H4 (cell line): ENCODE data around the gene PCDHGA3. TPM values are rescaled to one million over a fixed set of nuclear protein-coding genes. Genes with fewer than 3 reads are reported as not detected.
A peak's percentile ranks its signal among the peaks of the same experiment; 100 is the strongest.
"Not testable (repeated sequence)": the region's sequence is repeated elsewhere in the genome, so short reads cannot be mapped to it uniquely, and the experiment has no call there.

Experiments
- DNase-seq: peaks from one replicate; pipeline ENCODE4 v3.0.0-alpha.2; 2015; ENCODE audit warnings: low spot score
- total RNA-seq: library from RNA; depleted of rRNA; stranded (reverse); fragments of >200 nt; shearing (Covaris generic); gene quantifications from 2 replicates; pipeline ENCODE4 v1.2.3, GENCODE V29; 2014

The PCDHGA3 gene
- total RNA-seq, 1 experiment from 2014 or later: 11.5 TPM

DNA sequence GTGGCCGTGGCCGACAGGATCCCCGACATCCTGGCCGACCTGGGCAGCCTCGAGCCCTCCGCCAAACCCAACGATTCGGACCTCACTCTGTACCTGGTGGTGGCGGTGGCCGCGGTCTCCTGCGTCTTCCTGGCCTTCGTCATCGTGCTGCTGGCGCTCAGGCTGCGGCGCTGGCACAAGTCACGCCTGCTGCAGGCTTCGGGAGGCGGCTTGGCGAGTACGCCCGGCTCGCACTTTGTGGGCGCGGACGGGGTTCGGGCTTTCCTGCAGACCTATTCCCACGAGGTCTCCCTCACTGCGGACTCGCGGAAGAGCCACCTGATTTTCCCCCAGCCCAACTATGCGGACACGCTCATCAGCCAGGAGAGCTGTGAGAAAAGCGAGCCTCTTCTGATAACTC lies 2.4 kb downstream of the PCDHGA3 start:
- DNase-seq: not testable (repeated sequence)

DNA sequence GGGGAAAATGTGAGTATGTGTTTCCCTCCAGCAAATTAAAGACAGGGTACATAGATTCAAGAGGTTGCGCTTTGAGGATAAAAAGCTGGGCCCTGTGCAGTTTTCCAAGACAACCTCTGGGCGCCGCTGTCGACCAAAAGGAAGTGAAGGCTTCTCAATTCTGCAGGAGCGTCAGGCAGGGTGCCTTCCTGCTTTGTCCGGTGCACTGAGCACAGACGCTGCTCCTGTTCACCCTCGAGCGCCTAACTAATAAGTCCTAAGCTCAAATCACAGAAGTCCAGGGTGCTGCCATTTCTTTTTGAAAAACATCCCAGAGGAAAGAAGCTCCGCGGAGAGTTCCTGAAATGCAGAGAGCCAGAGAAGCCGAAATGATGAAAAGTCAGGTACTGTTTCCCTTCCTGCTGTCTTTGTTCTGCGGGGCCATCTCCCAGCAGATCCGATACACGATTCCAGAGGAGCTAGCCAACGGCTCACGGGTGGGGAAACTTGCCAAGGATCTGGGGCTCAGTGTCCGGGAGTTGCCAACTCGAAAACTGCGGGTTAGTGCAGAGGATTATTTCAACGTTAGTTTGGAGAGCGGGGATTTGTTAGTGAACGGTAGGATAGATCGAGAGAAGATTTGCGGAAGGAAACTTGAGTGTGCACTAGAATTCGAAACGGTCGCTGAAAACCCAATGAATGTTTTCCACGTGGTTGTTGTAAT lies 6.4 kb downstream of the PCDHGA3 start, which contains the start of gene PCDHGB1:
PCDHGB1 (plus strand) TSS at position 183 of the 703 bp plus-strand sequence; CDS start at position 345, 162 bp downstream.
- DNase-seq: peak; percentile 20

DNA sequence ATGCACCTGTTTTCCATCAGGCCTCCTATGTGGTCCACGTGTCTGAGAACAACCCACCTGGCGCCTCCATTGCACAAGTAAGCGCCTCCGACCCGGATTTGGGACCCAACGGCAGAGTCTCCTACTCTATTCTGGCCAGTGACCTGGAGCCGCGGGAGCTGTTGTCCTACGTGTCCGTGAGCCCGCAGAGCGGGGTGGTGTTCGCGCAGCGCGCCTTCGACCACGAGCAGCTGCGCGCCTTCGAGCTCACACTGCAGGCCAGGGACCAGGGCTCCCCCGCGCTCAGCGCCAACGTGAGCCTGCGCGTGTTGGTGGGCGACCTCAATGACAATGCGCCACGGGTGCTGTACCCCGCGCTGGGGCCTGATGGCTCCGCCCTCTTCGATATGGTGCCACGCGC lies 8.0 kb downstream of the PCDHGA3 start:
- DNase-seq: no peak

DNA sequence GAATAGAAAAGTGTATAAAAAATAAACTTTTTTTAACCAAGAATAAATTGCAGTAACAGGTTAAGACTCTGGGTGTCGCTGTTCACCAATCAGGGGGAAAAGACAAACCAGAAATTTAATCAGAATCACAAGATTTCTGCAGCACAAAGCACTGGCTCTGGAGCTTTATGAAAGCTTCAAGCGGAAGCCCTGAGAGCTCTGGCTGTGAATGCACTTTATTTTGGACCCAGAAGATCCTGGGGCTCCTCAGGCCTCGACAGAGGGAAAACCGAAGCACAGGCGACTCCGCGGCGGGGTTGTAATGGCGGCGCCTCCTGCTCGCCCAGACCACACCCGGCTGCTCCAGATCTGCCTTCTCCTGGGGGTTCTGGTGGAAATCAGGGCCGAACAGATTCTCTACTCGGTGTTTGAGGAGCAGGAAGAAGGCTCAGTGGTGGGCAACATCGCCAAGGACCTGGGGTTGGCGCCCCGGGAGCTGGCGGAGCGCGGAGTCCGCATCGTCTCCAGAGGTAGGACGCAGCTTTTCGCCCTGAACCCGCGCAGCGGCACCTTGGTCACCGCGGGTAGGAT lies 11.4 kb downstream of the PCDHGA3 start, which contains the start of gene PCDHGA4:
PCDHGA4 (plus strand) TSS at position 122 of the 570 bp plus-strand sequence; CDS start at position 209, 87 bp downstream.
- DNase-seq: no peak

DNA sequence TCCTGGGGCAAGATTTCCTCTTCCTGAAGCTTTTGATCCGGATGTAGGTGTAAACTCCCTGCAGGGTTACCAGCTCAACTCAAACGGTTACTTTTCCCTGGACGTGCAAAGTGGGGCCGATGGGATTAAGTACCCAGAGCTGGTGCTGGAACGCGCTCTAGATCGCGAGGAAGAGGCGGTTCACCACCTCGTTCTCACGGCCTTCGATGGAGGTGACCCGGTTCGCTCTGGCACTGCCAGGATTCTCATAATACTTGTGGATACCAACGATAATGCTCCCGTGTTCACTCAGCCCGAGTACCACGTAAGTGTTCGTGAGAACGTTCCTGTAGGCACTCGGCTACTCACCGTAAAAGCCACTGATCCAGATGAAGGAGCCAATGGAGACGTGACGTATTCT lies 12.0 kb downstream of the PCDHGA3 start:
- no peak for DNase-seq

DNA sequence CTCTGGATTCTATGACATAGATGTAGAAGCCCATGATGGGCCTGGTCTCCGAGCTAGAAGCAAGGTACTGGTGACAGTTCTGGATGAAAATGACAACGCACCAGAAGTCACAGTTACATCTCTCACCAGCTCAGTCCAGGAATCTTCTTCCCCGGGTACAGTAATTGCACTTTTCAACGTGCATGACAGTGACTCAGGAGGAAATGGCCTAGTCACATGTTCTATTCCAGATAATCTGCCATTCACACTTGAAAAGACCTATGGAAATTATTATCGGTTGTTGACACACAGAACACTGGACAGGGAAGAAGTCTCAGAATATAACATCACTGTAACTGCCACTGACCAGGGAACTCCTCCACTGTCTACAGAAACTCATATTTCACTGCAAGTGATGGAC lies 12.5 kb downstream of the PCDHGA3 start:
- DNase-seq: no peak

DNA sequence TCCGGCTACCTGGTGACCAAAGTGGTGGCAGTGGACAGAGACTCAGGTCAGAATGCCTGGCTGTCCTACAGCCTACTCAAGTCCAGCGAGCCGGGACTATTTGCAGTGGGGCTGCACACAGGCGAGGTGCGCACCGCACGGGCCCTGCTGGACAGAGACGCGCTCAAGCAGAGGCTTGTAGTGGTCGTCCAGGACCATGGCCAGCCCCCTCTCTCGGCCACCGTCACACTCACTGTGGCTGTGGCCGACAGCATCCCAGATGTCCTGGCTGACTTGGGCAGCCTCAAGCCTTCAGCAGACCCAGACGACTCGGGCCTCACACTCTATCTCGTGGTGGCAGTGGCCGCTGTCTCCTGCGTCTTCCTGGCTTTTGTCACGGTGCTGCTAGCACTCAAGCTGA lies 13.3 kb downstream of the PCDHGA3 start:
- no peak for DNase-seq

DNA sequence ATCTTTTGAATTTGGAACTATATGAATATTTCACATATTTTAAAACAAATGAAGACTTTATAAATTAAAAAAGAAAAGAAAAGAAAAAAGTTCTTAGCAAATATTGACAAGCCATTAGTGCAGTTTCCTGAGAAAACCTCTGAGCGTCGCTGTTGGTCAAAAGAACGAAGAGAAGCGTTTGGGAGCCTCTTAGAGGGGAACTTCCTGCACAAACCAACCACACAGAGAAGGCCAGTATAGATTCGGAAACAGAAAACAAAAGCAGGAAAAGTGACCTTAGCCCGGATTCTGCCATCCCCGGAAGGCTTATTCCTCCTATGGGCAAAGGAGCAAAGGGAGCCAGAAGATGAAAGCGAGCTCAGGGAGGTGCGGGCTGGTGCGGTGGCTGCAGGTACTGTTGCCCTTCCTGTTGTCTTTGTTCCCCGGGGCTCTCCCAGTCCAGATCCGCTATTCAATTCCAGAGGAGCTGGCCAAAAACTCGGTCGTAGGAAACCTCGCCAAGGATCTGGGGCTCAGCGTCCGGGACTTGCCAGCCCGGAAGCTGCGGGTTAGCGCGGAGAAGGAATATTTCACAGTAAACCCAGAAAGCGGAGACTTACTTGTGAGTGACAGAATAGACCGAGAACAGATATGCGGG lies 16.3 kb downstream of the PCDHGA3 start, which contains the start of gene PCDHGB2:
PCDHGB2 (plus strand) TSS at position 205 of the 637 bp plus-strand sequence; CDS start at position 347, 142 bp downstream.
- no peak for DNase-seq

DNA sequence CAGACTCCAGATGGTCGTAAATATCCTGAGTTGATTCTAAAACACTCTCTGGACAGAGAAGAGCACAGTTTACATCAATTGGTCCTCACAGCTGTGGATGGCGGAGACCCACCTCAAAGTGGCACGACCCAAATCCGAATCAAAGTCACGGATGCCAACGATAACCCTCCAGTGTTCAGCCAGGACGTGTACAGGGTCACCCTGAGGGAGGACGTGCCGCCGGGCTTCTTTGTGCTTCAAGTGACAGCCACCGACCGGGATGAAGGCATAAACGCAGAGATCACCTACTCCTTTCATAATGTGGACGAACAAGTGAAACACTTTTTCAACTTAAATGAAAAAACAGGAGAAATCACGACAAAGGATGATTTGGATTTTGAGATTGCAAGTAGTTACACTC lies 17.1 kb downstream of the PCDHGA3 start:
- no peak for DNase-seq

DNA sequence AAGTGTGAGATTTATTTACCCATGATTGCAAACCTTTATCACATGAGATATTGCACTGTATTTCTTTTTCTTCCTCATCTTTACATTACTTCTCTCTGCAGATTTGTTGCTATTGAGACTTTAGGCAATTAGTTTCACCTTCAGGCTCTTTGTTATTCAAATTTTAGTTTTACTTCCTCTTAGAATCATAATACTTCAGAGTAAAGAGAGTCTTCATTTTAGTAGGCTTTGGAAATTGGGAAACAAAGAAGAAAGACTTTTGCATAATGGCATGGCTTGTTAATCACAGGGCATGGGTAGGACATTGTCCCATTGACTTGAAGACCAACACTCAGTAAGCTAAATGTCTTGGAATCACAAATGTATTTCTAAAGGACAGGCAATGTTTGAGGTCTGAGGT lies 19.1 kb downstream of the PCDHGA3 start:
- no peak for DNase-seq

DNA sequence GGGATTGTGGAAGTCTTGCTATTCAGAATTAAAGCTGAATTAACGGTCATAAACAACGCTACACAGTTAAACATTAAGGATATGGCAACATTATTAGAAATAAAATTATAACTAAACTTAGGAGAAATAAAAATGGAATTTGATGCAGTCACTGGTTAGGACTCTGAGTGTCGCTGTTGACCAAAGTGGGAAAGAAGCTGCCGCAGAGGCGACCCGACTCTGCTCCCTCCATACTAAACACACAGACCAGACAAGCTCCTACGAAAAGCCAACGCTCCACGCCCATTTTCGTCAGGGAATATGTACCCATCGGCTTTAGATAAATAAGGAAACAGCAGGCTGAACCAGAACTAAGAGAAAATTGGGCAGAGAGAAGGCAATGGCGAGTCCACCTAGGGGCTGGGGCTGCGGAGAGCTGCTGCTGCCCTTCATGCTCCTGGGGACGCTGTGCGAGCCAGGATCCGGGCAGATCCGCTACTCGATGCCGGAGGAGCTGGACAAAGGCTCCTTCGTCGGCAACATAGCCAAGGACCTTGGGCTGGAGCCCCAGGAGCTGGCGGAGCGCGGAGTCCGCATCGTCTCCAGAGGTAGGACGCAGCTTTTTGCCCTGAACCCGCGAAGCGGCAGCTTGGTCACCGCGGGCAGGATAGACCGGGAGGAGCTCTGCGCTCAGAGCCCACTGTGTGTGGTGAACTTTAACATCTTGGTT lies 20.5 kb downstream of the PCDHGA3 start, which contains the start of gene PCDHGA5:
PCDHGA5 (plus strand) TSS at position 211 of the 709 bp plus-strand sequence; CDS start at position 380, 169 bp downstream.
- no peak for DNase-seq

DNA sequence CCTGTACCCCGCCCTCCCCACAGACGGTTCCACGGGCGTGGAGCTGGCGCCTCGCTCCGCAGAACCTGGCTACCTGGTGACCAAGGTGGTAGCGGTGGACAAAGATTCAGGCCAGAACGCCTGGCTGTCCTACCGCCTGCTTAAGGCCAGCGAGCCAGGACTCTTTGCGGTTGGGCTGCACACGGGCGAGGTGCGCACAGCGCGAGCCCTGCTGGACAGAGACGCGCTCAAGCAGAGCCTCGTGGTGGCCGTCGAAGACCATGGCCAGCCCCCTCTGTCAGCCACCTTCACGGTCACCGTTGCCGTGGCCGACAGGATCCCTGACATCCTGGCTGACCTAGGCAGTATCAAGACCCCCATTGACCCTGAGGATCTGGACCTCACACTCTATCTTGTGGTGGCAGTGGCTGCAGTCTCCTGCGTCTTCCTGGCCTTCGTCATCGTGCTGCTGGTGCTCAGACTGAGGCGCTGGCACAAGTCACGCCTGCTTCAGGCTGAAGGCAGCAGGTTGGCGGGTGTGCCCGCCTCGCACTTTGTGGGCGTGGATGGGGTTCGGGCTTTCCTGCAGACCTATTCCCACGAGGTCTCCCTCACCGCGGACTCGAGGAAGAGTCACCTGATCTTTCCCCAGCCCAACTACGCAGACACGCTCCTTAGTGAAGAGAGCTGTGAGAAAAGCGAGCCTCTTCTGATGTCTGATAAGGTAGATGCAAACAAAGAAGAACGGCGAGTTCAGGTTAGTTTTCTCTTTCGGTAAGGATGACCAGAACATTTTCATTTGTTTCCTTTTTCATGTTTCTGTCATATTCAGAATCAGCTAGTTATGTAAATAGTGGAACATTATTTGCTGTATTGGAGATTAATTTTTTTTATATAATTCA lies 22.6 kb downstream of the PCDHGA3 start:
- DNase-seq: no peak

DNA sequence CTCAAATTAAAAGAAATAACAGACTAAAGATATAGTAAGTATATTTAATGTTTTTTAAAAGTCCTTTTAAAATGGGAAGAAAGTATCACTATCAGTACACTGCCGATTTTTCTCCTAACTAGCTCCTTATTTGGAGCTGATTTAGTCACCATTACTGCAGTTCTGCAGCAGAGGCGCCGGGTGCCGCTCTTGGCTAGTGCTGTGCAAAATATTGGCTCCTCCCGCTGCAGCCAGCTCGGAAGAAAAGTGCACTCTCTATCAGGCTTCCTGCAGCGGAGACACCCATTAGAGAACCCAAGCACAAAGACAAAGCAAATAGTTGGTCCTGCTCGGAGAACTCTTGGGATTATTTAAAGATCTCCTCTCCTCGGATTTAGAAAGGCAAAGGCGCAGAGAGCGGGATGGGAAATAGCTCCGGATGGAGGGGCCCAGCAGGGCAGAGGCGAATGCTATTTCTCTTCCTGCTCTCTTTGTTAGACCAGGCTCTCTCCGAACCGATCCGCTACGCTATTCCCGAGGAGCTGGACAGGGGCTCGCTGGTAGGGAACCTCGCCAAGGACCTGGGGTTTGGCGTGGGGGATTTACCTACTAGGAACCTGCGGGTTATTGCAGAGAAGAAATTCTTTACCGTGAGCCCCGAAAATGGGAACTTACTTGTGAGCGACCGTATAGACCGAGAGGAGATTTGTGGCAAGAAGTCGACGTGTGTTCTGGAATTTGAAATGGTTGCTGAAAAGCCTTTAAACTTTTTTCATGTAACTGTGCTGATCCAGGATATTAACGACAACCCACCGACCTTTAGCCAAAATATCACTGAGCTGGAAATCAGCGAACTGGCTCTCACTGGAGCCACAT lies 26.6 kb downstream of the PCDHGA3 start, which contains the start of gene PCDHGB3:
PCDHGB3 (plus strand) TSS at position 249 of the 855 bp plus-strand sequence; CDS start at position 402, 153 bp downstream.
- no peak for DNase-seq

DNA sequence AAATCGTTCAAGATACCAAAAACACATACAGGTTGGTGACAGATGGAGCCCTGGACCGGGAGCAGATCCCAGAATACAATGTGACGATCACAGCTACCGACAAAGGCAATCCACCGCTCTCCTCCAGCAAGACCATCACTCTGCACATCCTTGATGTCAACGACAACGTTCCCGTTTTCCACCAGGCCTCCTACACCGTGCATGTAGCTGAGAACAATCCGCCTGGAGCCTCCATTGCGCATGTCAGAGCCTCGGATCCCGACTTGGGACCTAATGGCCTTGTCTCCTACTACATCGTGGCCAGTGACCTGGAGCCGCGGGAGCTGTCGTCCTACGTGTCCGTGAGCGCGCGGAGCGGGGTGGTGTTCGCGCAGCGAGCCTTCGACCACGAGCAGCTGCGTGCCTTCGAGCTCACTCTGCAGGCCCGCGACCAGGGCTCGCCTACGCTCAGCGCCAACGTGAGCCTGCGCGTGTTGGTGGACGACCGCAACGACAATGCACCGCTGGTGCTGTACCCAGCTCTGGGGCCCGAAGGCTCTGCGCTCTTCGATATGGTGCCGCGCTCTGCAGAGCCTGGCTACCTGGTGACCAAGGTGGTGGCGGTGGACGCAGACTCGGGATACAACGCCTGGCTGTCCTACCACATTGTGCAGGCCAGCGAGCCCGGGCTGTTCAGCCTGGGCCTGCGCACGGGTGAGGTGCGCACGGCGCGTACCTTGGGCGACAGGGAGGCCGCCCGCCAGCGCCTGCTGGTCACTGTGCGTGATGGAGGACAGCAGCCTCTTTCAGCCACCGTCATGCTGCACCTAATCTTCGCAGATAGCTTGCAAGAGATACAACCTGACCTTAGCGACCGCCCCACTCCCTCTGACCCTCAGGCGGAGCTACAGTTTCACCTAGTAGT lies 28.2 kb downstream of the PCDHGA3 start:
- DNase-seq: no peak

DNA sequence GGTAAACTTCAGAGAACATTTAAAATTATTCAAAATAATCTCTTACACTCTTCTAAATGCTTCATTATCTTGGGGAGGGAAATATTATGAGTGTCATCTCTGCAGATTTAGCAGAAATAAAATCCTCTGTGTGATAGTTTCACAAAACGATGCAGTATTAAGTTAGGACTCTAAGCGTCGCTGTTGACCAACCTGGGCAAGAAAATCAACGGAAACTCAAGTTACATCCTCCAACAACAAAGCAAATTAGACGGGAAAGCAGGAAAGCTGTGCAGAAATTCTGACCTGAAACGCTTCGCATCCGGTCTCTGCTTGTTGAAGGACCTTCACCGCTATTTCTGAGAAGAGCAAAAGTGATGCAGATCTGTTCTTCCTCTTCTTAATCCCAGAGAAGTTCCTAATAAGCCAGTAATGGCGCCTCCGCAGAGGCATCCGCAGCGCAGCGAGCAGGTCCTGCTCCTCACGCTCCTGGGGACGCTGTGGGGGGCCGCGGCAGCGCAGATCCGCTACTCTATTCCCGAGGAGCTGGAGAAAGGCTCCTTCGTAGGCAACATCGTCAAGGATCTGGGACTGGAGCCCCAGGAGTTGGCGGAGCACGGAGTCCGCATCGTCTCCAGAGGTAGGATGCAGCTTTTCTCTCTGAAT lies 30.2 kb downstream of the PCDHGA3 start, which contains the start of gene PCDHGA6:
PCDHGA6 (plus strand) TSS at position 219 of the 645 bp plus-strand sequence; CDS start at position 412, 193 bp downstream.
- DNase-seq: no peak

DNA sequence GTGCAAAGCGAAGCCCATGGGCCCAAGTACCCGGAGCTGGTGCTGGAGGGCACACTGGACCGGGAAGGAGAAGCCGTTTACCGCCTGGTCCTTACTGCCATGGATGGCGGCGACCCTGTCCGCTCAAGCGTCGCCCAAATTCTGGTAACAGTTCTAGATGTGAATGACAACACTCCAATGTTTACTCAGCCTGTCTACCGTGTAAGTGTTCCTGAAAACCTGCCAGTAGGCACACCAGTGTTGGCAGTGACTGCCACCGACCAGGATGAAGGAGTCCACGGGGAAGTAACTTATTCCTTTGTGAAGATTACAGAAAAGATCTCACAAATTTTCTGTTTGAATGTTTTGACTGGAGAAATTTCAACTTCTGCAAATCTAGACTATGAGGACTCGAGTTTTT lies 31.0 kb downstream of the PCDHGA3 start:
- DNase-seq: no peak

DNA sequence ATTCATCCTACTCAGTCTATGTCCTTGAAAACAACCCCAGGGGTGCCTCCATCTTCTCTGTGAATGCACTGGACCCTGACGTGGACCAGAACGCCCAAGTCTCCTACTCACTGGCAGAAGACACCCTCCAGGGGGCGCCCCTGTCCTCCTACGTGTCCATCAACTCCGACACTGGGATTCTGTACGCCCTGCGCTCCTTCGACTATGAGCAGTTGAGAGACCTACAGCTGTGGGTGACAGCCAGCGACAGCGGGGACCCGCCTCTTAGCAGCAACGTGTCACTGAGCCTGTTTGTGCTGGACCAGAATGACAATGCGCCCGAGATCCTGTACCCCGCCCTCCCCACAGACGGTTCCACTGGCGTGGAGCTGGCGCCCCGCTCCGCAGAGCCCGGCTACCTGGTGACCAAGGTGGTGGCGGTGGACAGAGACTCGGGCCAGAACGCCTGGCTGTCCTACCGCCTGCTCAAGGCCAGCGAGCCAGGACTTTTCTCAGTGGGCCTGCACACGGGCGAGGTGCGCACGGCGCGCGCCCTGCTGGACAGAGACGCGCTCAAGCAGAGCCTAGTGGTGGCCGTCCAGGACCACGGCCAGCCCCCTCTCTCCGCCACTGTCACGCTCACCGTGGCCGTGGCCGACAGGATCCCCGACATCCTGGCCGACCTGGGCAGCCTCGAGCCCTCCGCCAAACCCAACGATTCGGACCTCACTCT lies 32.0 kb downstream of the PCDHGA3 start:
- DNase-seq: not testable (repeated sequence)
